Measurements from ENCODE around the gene GCAT. TPM values are rescaled to one million over a fixed set of nuclear protein-coding genes. Genes with fewer than 3 reads are reported as not detected.

GCAT gene
- polyA plus RNA-seq, 3 donors = 0.56 to 1.9 (median 1.1) TPM

DNA sequence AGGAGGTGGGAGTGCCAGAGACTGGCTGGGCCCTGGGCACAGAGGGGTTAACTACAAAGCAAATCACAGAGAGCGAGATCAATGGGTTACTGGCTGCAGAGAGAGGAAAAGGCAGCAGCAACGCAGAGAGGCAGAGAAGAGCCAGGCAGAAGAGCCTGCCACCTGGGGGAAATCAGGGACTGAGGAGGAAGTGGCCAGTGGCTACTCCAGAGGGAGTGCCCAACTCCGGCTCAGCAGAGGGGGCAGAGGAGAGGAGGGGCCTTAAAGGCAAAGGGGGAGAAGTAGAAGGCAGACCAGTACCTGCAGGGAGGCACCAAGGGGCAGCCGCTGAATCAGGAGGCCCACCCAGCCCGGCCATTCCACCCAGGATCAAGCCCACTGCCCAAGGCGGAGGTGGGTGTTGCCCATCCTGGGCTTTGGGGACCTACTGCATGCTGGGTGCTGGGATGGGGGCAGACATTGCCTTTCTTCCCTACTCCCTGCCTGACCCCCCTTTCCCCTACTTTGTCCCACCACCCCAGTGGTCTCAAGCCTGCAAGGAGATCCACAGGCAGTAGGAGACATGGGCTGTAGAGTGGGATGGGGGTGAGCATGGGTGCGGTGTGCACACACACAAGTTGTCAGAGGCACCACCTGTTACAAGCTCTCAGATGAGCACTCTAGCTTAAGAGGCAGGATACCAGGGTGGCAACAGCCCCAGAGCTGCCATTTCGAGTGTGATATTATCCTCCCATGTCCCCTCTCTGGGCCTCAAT lies 14.5 kb downstream of the GCAT start:
- Mint-ChIP-seq H3K27me3 (ENCODE audit: low read depth in 3 of 3) (peaks cover 40 to 59% (median 48%) of the 10 kb centered on the region in 3 donors), H3K27ac (no peak overlapping the region), H3K36me3 (no peaks in the 10 kb centered on the region), H3K4me3 (peak overlapping the region in 1 of 2 donors; percentile 53), H3K4me1 (peaks cover 23% of the 10 kb centered on the region), H3K9me3 (peaks cover 0 to 7% (median 0%) of the 10 kb centered on the region in 7 donors)
- Histone ChIP-seq H4K20me1 (ENCODE audit: insufficient read depth, low read length) (no peaks in the 10 kb centered on the region), H3K4me1 (ENCODE audit: control insufficient read depth in 1 of 2, insufficient read depth in 2 of 2, low read length in 2 of 2) (peaks cover 19 to 37% of the 10 kb centered on the region in 2 donors), H3K4me3 (replicated peaks in 1 of 3; ENCODE audit: low read depth in 2 of 3, low read length in 3 of 3) (no peak overlapping the region), H3K36me3 (replicated peaks in 1 of 2; ENCODE audit: control insufficient read depth in 1 of 2, insufficient read depth in 2 of 2, low read length in 2 of 2) (no peaks in the 10 kb centered on the region), H3K27me3 (ENCODE audit: control insufficient read depth in 2 of 2, insufficient read depth in 2 of 2, low read length in 2 of 2) (peaks cover 7 to 40% of the 10 kb centered on the region in 2 donors), H3K27ac (ENCODE audit: low read depth in 1 of 2, low read length in 2 of 2) (no peak overlapping the region), H3K9me3 (replicated peaks in 1 of 2; ENCODE audit: control insufficient read depth in 1 of 2, insufficient read depth in 1 of 2, low read length in 2 of 2) (no peaks in the 10 kb centered on the region), H3K4me2 (replicated peaks; ENCODE audit: extremely low read depth, low read length, poor library complexity, severe bottlenecking) (no peak overlapping the region), H3K9ac (ENCODE audit: insufficient read depth, low read length, poor library complexity, severe bottlenecking) (no peak overlapping the region), H3K79me2 (ENCODE audit: insufficient read depth, low read length) (no peaks in the 10 kb centered on the region), H2AFZ (ENCODE audit: insufficient read depth, low read depth, low read length, poor library complexity, severe bottlenecking) (no peak overlapping the region)
- TF ChIP-seq, protein P1, sequence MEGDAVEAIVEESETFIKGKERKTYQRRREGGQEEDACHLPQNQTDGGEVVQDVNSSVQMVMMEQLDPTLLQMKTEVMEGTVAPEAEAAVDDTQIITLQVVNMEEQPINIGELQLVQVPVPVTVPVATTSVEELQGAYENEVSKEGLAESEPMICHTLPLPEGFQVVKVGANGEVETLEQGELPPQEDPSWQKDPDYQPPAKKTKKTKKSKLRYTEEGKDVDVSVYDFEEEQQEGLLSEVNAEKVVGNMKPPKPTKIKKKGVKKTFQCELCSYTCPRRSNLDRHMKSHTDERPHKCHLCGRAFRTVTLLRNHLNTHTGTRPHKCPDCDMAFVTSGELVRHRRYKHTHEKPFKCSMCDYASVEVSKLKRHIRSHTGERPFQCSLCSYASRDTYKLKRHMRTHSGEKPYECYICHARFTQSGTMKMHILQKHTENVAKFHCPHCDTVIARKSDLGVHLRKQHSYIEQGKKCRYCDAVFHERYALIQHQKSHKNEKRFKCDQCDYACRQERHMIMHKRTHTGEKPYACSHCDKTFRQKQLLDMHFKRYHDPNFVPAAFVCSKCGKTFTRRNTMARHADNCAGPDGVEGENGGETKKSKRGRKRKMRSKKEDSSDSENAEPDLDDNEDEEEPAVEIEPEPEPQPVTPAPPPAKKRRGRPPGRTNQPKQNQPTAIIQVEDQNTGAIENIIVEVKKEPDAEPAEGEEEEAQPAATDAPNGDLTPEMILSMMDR (IDR thresholded peaks at IDR 0.05) = no peak
- intact Hi-C loops (cut with micrococcal nuclease) = no loop called here
- 59% methylated on average over 5 of the region's 8 CpGs for WGBS (ENCODE audit: insufficient coverage)
- DNase-seq = no peak

- peak within 1 kb of the TSS in 1 of 2 donors; percentile 84 for H3K4me3 Mint-ChIP-seq
- Histone ChIP-seq H3K4me1 (ENCODE audit: control insufficient read depth in 1 of 2, insufficient read depth in 2 of 2, low read length in 2 of 2) (peaks cover 12 to 26% of the 10 kb centered on the region in 2 donors), H3K9me3 (replicated peaks in 1 of 2; ENCODE audit: control insufficient read depth in 1 of 2, insufficient read depth in 1 of 2, low read length in 2 of 2) (no peaks in the 10 kb centered on the region), H3K4me3 (replicated peaks in 1 of 3; ENCODE audit: low read depth in 2 of 3, low read length in 3 of 3) (no peak within 1 kb of the TSS), H3K36me3 (replicated peaks in 1 of 2; ENCODE audit: control insufficient read depth in 1 of 2, insufficient read depth in 2 of 2, low read length in 2 of 2) (no peaks in the 10 kb centered on the region), H3K9ac (ENCODE audit: insufficient read depth, low read length, poor library complexity, severe bottlenecking) (no peak within 1 kb of the TSS), H2AFZ (ENCODE audit: insufficient read depth, low read depth, low read length, poor library complexity, severe bottlenecking) (no peak within 1 kb of the TSS), H3K4me2 (replicated peaks; ENCODE audit: extremely low read depth, low read length, poor library complexity, severe bottlenecking) (no peak within 1 kb of the TSS), H4K20me1 (ENCODE audit: insufficient read depth, low read length) (no peaks in the 10 kb centered on the region), H3K79me2 (ENCODE audit: insufficient read depth, low read length) (no peaks in the 10 kb centered on the region), H3K27me3 (ENCODE audit: control insufficient read depth in 2 of 2, insufficient read depth in 2 of 2, low read length in 2 of 2) (peaks cover 5 to 33% of the 10 kb centered on the region in 2 donors), H3K27ac (ENCODE audit: low read depth in 1 of 2, low read length in 2 of 2) (no peak within 1 kb of the TSS)
- peaks cover 13% of the 10 kb centered on the region for H3K4me1 Mint-ChIP-seq
- H3K27ac Mint-ChIP-seq = no peak within 1 kb of the TSS
- peaks cover 0 to 7% (median 0%) of the 10 kb centered on the region in 7 donors for H3K9me3 Mint-ChIP-seq
- intact Hi-C loops (cut with micrococcal nuclease) = no loop called here
- H3K36me3 Mint-ChIP-seq = peaks cover 3 to 4% of the 10 kb centered on the region in 2 donors
- WGBS (ENCODE audit: insufficient coverage) = 93% methylated on average over 15 of the region's 21 CpGs
- TF ChIP-seq, protein P1 (IDR thresholded peaks at IDR 0.05) = no peak
- DNase-seq = no peak
- H3K27me3 Mint-ChIP-seq (ENCODE audit: low read depth in 3 of 3) = peaks cover 34 to 49% (median 42%) of the 10 kb centered on the region in 3 donors
Measured at GRCh38 chr22:37823134-37823985, 15.6 kb downstream of the GCAT start, which contains the start of gene GALR3. Gene GALR3, plus strand, starts transcription at chr22:37823382. Its CDS starts 25 bp downstream, at chr22:37823407.
